Activated naive CD8-positive, alpha-beta T cell treated with anti-CD3 and anti-CD28 coated beads, Interleukin-2, amount 50 U/mL, for 24 hours (primary cell): ENCODE data around the gene TXN2.
"Not testable (repeated sequence)": the region's sequence is repeated elsewhere in the genome, so short reads cannot be mapped to it uniquely, and the experiment has no call there.

Experiments used
- ATAC-seq: fragments of 150-1000 bp; cut with Tn5 transposase; one replicate; pipeline ENCODE4 v1.10.0; 2021
- DNase-seq: peaks from one replicate; pipeline ENCODE4 v3.0.0; 2021
- H3K27ac Mint-ChIP-seq: one replicate; pipeline ENCODE4 v1.8.0; 2021; ENCODE audit warnings: mild to moderate bottlenecking, mixed read lengths
- H3K27me3 Mint-ChIP-seq: one replicate; pipeline ENCODE4 v1.8.0; 2021; ENCODE audit warnings: mixed read lengths
- H3K36me3 Mint-ChIP-seq: one replicate; pipeline ENCODE4 v1.8.0; 2021; ENCODE audit warnings: low read depth, mixed read lengths
- H3K4me1 Mint-ChIP-seq: one replicate; pipeline ENCODE4 v1.8.0; 2021; ENCODE audit warnings: mixed read lengths
- H3K4me3 Mint-ChIP-seq: one replicate; pipeline ENCODE4 v1.8.0; 2021; ENCODE audit warnings: mild to moderate bottlenecking, moderate library complexity, mixed read lengths
- H3K9me3 Mint-ChIP-seq: one replicate; pipeline ENCODE4 v1.8.0; 2021; ENCODE audit warnings: mixed read lengths

TXN2 gene, protein sequence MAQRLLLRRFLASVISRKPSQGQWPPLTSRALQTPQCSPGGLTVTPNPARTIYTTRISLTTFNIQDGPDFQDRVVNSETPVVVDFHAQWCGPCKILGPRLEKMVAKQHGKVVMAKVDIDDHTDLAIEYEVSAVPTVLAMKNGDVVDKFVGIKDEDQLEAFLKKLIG

DNA sequence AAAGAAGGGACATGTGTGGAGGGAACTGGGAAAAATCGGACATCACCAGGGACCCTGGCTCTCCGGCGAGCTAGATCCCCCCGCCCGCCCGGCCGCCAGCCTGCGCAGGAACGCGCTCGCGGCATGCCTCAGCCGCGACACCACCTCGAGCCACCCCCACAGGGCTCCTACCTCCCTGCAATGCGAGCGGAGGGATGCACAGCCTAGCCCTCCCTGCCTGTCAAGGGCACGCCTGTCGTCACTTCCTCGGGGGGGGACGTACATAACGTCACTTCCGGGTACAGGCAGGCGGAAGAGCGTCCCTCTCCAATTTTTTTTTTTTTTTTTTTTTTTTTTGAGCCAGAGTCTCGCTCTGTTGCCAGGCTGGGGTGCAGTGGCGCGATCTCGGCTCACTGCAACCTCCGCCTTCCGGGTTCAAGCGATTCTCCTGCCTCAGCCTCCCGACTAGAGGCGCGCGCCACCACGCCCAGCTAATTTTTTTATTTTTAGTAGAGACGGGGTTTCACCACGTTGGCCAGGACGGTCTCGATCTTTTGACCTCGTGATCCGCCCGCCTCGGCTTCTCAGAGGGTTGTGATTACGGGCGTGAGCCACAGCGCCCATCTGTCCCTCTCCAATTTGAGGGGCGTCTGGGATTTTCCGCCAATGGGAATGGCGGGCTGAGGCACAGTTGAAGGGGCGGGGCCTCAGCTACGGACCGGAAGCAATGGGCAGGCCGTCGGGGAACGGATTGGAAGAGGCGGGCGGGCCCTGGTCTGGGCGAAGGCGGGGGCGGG lies at the start of gene TXN2:
Gene TXN2, minus strand, starts transcription at position 248 of the 776 bp plus-strand sequence. CDS start 803 bp downstream, outside the sequence.
- H3K4me3 Mint-ChIP-seq, result peak within 1 kb of the TSS; percentile 87
- H3K36me3 Mint-ChIP-seq, result peaks cover 28% of the 10 kb centered on the region
- peaks cover 18% of the 10 kb centered on the region for H3K4me1 Mint-ChIP-seq
- DNase-seq, result peak; percentile 96
- H3K9me3 Mint-ChIP-seq, result no peaks in the 10 kb centered on the region
- H3K27me3 Mint-ChIP-seq, result no peaks in the 10 kb centered on the region
- ATAC-seq, result peak; percentile 97
- H3K27ac Mint-ChIP-seq, result peak within 1 kb of the TSS; percentile 86

DNA sequence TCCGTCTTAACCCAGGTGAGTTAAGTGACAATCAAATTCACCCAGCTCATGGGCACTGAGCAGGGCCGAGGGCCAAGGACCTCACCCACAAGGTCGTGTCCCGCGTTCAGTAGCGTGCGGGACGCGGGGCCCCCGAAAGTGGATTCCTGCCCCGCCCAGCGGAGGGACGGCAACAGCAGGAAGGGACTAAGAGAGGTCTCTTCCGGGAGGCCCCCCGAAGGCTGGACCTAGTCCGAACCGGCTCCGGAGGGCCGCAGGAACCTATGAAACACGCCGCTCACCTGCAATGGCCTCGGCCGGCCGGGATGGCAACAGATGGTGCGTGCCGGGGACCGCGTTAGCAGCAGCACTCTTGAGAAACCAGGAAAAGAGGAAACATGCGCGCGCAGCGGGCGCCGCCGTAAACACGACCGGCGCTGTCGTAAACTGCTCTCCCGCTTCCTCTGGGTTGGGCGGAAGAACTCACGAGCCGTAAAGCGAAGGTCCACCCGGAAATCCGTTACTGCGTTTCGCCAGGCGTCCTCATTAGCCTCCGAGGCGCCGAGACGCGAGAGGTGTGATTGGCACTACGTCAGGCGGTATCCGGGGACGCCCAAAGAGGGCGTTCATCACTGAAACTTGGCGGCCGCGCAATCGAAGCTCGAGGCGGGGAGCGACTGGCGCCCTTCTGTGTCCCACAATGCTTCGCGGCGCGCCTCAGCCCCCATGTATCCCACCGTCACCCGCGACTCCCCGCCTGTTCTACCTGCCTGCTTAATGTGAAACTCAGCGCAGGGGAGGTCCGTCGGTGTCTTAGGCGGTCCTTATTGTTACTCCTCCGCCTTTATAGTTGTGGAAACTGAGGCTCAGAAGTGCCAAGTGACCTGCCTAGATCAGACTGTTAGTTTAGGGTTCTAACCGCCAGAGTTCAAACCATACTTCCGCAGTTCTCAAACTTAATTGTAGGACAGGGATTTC lies 47.6 kb upstream of the TXN2 start, which contains the start of gene EIF3D:
Gene EIF3D, minus strand, starts transcription at position 372 of the 957 bp plus-strand sequence. CDS start 3,045 bp downstream, outside the sequence.
- H3K4me3 Mint-ChIP-seq, result peak within 1 kb of the TSS; percentile 94
- H3K4me1 Mint-ChIP-seq, result peaks cover 32% of the 10 kb centered on the region
- DNase-seq, result peak; percentile 96
- H3K27ac Mint-ChIP-seq, result peak within 1 kb of the TSS; percentile 100
- no peaks in the 10 kb centered on the region for H3K9me3 Mint-ChIP-seq
- peaks cover 44% of the 10 kb centered on the region for H3K36me3 Mint-ChIP-seq
- peaks cover 4% of the 10 kb centered on the region for H3K27me3 Mint-ChIP-seq
- peak; percentile 96 for ATAC-seq

GRCh38 chr22:36528341-36528740 lies 46.9 kb upstream of the TXN2 start:
- DNase-seq, result peak; percentile 20
- no peaks in the 10 kb centered on the region for H3K9me3 Mint-ChIP-seq
- peaks cover 32% of the 10 kb centered on the region for H3K4me1 Mint-ChIP-seq
- peaks cover 4% of the 10 kb centered on the region for H3K27me3 Mint-ChIP-seq
- H3K27ac Mint-ChIP-seq, result peak overlapping the region; percentile 100
- peaks cover 51% of the 10 kb centered on the region for H3K36me3 Mint-ChIP-seq
- ATAC-seq, result no peak
- H3K4me3 Mint-ChIP-seq, result peak overlapping the region; percentile 94

DNA sequence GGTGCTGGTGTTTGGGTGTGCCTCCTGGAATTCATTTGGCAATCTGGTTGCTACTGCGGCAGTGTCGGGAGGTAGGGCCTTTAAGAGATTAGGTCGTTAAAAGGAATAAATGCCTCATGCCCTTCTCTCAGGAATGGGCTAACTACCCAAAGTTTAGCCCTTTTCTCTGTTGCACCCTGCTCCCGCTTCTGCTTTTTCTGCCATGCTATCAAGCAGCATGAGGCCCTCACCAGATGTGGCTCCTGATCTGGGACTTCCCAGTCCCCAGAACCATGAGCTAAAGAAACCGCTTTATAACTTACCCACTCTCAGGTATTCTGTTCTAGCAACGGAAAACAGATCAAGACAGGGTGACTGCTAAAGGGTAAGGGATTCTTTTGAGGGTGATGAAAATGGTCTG lies 41.2 kb upstream of the TXN2 start:
- Mint-ChIP-seq H3K27ac (no peak overlapping the region), H3K36me3 (peaks cover 81% of the 10 kb centered on the region), H3K4me1 (peaks cover 23% of the 10 kb centered on the region), H3K27me3 (no peaks in the 10 kb centered on the region), H3K4me3 (no peak overlapping the region), H3K9me3 (no peaks in the 10 kb centered on the region)
- no peak for DNase-seq
- no peak for ATAC-seq

GRCh38 chr22:36520423-36520822 lies 39.0 kb upstream of the TXN2 start:
- no peaks in the 10 kb centered on the region for H3K27me3 Mint-ChIP-seq
- no peaks in the 10 kb centered on the region for H3K9me3 Mint-ChIP-seq
- ATAC-seq (no peak), DNase-seq (no peak)
- H3K27ac Mint-ChIP-seq, result no peak overlapping the region
- H3K36me3 Mint-ChIP-seq, result peaks cover 80% of the 10 kb centered on the region
- H3K4me3 Mint-ChIP-seq, result no peak overlapping the region
- peaks cover 4% of the 10 kb centered on the region for H3K4me1 Mint-ChIP-seq

GRCh38 chr22:36519906-36520305 lies 38.5 kb upstream of the TXN2 start:
- DNase-seq, H3K27me3 Mint-ChIP-seq, H3K4me3 Mint-ChIP-seq, ATAC-seq, H3K4me1 Mint-ChIP-seq, H3K27ac Mint-ChIP-seq, H3K9me3 Mint-ChIP-seq: not testable (repeated sequence)
- peaks cover 82% of the 10 kb centered on the region for H3K36me3 Mint-ChIP-seq

DNA sequence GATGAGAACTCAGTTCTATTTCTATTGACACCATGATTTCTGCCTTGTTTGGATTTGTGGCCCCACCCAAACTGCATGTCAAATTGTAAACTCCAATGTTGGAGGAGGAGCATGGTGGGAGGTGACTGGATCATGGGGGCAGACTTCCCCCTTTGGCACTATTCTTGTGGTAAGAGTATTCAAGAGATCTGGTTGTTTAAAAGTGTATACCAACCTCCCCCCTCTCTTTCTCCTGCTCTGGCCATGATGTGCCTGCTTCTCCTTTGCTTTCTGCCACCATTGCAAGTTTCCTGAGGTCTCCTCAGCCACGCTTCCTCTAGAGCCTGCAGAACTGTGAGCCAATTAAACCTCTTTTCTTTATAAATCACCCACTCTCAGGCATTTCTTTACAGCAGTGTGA lies 33.3 kb upstream of the TXN2 start:
- DNase-seq (no peak), ATAC-seq (no peak)
- no peak overlapping the region for H3K4me3 Mint-ChIP-seq
- H3K36me3 Mint-ChIP-seq, result peaks cover 76% of the 10 kb centered on the region
- H3K27me3 Mint-ChIP-seq, result no peaks in the 10 kb centered on the region
- no peaks in the 10 kb centered on the region for H3K4me1 Mint-ChIP-seq
- H3K27ac Mint-ChIP-seq, result no peak overlapping the region
- H3K9me3 Mint-ChIP-seq, result no peaks in the 10 kb centered on the region

DNA sequence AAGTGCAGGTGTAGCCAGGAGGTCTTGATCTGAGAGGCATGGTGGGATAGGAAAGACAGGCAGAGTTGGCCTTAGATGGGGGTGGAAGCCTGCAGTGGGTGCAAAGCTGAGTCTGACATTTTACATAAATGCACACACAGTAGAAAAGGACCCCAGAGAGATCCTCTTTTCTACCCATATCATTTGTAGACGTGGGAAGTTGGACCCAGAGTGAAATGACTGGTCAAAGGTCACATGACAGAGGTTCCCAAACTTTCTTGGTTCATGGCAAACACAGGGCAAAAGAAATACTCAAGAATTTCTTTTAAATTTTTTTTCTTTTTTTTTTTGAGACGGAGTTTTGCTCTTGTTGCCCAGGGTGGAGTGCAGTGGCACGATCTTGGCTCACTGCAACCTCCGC lies 31.6 kb upstream of the TXN2 start:
- Mint-ChIP-seq H3K9me3 (no peaks in the 10 kb centered on the region), H3K4me1 (peaks cover 6% of the 10 kb centered on the region), H3K4me3 (no peak overlapping the region), H3K36me3 (peaks cover 65% of the 10 kb centered on the region), H3K27me3 (no peaks in the 10 kb centered on the region), H3K27ac (no peak overlapping the region)
- ATAC-seq, result no peak
- DNase-seq, result no peak

- DNase-seq, result no peak
- Mint-ChIP-seq H3K36me3 (peaks cover 65% of the 10 kb centered on the region), H3K27ac (no peak overlapping the region), H3K4me1 (peaks cover 10% of the 10 kb centered on the region), H3K4me3 (no peak overlapping the region), H3K27me3 (no peaks in the 10 kb centered on the region), H3K9me3 (no peaks in the 10 kb centered on the region)
- no peak for ATAC-seq
Observed at GRCh38 chr22:36512333-36512732, 30.9 kb upstream of the TXN2 start.

GRCh38 chr22:36510966-36511881 lies 29.8 kb upstream of the TXN2 start:
- Mint-ChIP-seq H3K4me3 (no peak overlapping the region), H3K36me3 (peaks cover 54% of the 10 kb centered on the region), H3K9me3 (no peaks in the 10 kb centered on the region), H3K27me3 (no peaks in the 10 kb centered on the region), H3K4me1 (peaks cover 15% of the 10 kb centered on the region), H3K27ac (no peak overlapping the region)
- DNase-seq (peak; percentile 33), ATAC-seq (no peak)

- no peak overlapping the region for H3K4me3 Mint-ChIP-seq
- H3K4me1 Mint-ChIP-seq, result peaks cover 21% of the 10 kb centered on the region
- H3K27ac Mint-ChIP-seq, result no peak overlapping the region
- H3K36me3 Mint-ChIP-seq, result peaks cover 47% of the 10 kb centered on the region
- H3K9me3 Mint-ChIP-seq, result no peaks in the 10 kb centered on the region
- ATAC-seq (no peak), DNase-seq (no peak)
- no peaks in the 10 kb centered on the region for H3K27me3 Mint-ChIP-seq
Observed at GRCh38 chr22:36510384-36510783, 28.9 kb upstream of the TXN2 start.

- ATAC-seq, result no peak
- H3K9me3 Mint-ChIP-seq, result no peaks in the 10 kb centered on the region
- H3K27ac Mint-ChIP-seq, result peak overlapping the region; percentile 62
- peaks cover 29% of the 10 kb centered on the region for H3K4me1 Mint-ChIP-seq
- H3K36me3 Mint-ChIP-seq, result peaks cover 35% of the 10 kb centered on the region
- no peak for DNase-seq
- H3K27me3 Mint-ChIP-seq, result no peaks in the 10 kb centered on the region
- peak overlapping the region; percentile 75 for H3K4me3 Mint-ChIP-seq
Observed at GRCh38 chr22:36507518-36508010, 26.1 kb upstream of the TXN2 start.

DNA sequence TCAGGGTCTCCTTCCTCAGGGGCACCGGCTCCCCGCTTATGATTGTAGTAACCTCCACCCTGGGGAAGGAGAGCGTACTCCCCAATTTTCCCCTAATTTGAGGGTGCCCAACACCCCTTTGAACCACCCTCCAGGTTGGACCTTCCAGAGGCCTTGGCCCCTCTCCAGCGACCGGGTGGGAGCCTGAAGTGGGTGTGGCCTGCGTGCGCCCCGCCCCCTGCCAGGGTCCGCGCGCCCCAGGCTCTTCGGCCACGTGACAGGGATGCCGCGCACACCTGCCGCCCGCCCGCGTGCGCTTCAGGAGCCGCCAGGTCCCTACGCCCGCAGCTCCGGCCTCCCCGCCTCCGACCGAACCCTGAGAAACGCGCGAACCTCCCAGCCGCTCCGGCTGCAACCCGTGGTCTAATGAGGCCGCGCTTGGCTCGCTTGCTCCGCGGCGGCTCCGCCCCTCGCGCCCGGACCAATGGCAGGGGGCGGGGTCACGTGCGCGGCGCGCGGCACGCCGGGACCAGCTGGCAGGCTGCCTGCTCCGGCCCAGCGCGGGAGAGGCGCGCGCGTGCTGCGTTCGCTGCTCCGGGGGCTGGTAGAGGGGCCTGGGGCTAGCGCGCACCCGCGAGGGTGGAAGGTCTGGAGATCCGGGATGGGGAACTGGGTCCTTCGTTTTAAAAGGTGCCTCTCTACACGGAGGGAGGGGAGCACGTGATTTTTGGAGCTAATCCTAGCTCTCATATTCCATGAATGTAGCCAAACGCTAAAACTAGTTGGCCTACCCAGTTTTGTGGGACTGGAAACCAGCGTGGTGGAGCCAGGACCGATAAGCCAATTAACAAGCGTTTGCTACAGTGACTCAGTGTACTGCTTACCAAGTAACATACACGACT lies 25.4 kb upstream of the TXN2 start, which contains the start of gene FOXRED2:
Gene FOXRED2, minus strand, starts transcription at position 404 of the 881 bp plus-strand sequence. CDS start 618 bp downstream, outside the sequence.
- ATAC-seq (peak; percentile 88), DNase-seq (peak; percentile 90)
- Mint-ChIP-seq H3K36me3 (peaks cover 29% of the 10 kb centered on the region), H3K27ac (peak within 1 kb of the TSS; percentile 62), H3K9me3 (no peaks in the 10 kb centered on the region), H3K4me3 (peak within 1 kb of the TSS; percentile 75), H3K27me3 (no peaks in the 10 kb centered on the region), H3K4me1 (peaks cover 29% of the 10 kb centered on the region)
